ENCODE results near the gene FTO. TPM values are rescaled to one million over a fixed set of nuclear protein-coding genes. Genes with fewer than 3 reads are reported as not detected.

FTO gene
- total and polyA plus RNA-seq, 2 of the 13 experiments (the other 11 are each of a cell fraction or from before 2014, with no cell fraction given): 41.6 to 55.8 TPM

DNA sequence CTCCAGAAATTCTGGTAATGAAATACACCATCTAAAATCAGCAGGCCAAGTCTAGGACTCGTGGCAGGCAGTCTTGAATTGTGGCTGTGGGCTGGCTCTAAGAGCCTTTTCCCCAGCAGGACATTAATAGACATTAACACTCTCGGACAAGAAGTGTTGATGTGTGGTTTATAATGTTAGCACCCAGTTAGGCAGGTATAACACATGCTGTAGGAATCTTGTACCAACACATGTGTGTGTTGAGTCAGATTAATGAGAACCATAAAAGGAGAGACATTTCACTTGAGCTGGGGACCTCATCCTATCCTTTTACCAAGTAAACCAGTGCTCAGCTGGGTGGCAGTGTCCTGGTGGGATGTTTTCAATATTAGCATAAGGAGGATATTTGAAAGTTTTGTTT, 264.5 kb downstream of the FTO start:
- ChIA-PET POLR2A (no interaction called here), CTCF (ENCODE audit: low intra/inter-chr PET ratio, low total read pairs) (no interaction called here)
- Histone ChIP-seq H4K20me1 (ENCODE audit: insufficient read depth, low read length) (no peaks in the 10 kb centered on the region), H3K9me3 (ENCODE audit: low read length) (no peaks in the 10 kb centered on the region), H3K4me1 (ENCODE audit: insufficient read depth, low read length) (no peaks in the 10 kb centered on the region), H3K36me3 (replicated peaks in 1 of 2; ENCODE audit: control insufficient read depth in 1 of 2, insufficient read depth in 2 of 2, low read length in 2 of 2) (no peaks in the 10 kb centered on the region), H3K4me2 (ENCODE audit: low read depth, low read length) (no peak overlapping the region), H3K4me3 (replicated peaks in 1 of 3; ENCODE audit: insufficient read depth in 1 of 3, low read depth in 2 of 3, low read length in 3 of 3) (no peak overlapping the region), H3K27ac (ENCODE audit: extremely low read length, insufficient read depth, low read length) (no peak overlapping the region), H3K9ac (ENCODE audit: insufficient read depth, low read depth, low read length) (no peak overlapping the region), H3K79me2 (ENCODE audit: insufficient read depth, low read length) (no peaks in the 10 kb centered on the region), H2AFZ (ENCODE audit: low read length) (no peak overlapping the region), H3K27me3 (ENCODE audit: control insufficient read depth in 1 of 2, insufficient read depth in 2 of 2, low read length in 2 of 2) (no peaks in the 10 kb centered on the region)
- DNase-seq (ENCODE audit: low spot score) (no peak), ATAC-seq (no peak), FAIRE-seq (no peak)
- TF ChIP-seq, protein P1, sequence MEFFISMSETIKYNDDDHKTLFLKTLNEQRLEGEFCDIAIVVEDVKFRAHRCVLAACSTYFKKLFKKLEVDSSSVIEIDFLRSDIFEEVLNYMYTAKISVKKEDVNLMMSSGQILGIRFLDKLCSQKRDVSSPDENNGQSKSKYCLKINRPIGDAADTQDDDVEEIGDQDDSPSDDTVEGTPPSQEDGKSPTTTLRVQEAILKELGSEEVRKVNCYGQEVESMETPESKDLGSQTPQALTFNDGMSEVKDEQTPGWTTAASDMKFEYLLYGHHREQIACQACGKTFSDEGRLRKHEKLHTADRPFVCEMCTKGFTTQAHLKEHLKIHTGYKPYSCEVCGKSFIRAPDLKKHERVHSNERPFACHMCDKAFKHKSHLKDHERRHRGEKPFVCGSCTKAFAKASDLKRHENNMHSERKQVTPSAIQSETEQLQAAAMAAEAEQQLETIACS (CRISPR knock-in tag; IDR thresholded peaks at IDR 0.05): no peak
- TF ChIP-seq KLF16 (CRISPR knock-in tag; IDR thresholded peaks at IDR 0.05): no peak
- TF ChIP-seq ARNT2 (CRISPR knock-in tag; IDR thresholded peaks at IDR 0.05; ENCODE audit: low read depth): no peak
- no peak for TF ChIP-seq BRD4 (CRISPR knock-in tag; IDR thresholded peaks at IDR 0.05)
- no peak for TF ChIP-seq HNRNPH1 (optimal IDR thresholded peaks at IDR 0.05; ENCODE audit: low read depth, low read length)
- no peak for TF ChIP-seq XRCC5 (optimal IDR thresholded peaks at IDR 0.05; ENCODE audit: low read length)
- no peak for TF ChIP-seq PRMT3 (CRISPR knock-in tag; IDR thresholded peaks at IDR 0.05; ENCODE audit: borderline replicate concordance, low read depth)
- TF ChIP-seq ZNF264 (CRISPR knock-in tag; IDR thresholded peaks at IDR 0.05): no peak
- no peak for TF ChIP-seq ZNF207 (IDR thresholded peaks at IDR 0.05; ENCODE audit: borderline replicate concordance)
- TF ChIP-seq ZMYM2 (CRISPR knock-in tag; IDR thresholded peaks at IDR 0.05): no peak
- TF ChIP-seq CBFB (CRISPR knock-in tag; IDR thresholded peaks at IDR 0.05): no peak
- TF ChIP-seq, protein P2, sequence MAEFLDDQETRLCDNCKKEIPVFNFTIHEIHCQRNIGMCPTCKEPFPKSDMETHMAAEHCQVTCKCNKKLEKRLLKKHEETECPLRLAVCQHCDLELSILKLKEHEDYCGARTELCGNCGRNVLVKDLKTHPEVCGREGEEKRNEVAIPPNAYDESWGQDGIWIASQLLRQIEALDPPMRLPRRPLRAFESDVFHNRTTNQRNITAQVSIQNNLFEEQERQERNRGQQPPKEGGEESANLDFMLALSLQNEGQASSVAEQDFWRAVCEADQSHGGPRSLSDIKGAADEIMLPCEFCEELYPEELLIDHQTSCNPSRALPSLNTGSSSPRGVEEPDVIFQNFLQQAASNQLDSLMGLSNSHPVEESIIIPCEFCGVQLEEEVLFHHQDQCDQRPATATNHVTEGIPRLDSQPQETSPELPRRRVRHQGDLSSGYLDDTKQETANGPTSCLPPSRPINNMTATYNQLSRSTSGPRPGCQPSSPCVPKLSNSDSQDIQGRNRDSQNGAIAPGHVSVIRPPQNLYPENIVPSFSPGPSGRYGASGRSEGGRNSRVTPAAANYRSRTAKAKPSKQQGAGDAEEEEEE (CRISPR knock-in tag; IDR thresholded peaks at IDR 0.05; ENCODE audit: borderline replicate concordance): no peak
- no peak for TF ChIP-seq PLRG1 (conservative IDR thresholded peaks at IDR 0.05)
- TF ChIP-seq, protein P3, sequence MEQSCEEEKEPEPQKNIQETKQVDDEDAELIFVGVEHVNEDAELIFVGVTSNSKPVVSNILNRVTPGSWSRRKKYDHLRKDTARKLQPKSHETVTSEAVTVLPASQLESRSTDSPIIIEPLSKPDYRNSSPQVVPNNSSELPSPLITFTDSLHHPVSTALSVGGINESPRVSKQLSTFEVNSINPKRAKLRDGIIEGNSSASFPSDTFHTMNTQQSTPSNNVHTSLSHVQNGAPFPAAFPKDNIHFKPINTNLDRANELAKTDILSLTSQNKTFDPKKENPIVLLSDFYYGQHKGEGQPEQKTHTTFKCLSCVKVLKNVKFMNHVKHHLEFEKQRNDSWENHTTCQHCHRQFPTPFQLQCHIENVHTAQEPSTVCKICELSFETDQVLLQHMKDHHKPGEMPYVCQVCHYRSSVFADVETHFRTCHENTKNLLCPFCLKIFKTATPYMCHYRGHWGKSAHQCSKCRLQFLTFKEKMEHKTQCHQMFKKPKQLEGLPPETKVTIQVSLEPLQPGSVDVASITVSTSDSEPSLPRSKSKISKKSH (CRISPR knock-in tag; IDR thresholded peaks at IDR 0.05; ENCODE audit: borderline replicate concordance): no peak
- no peak for TF ChIP-seq PHF5A (CRISPR knock-in tag; IDR thresholded peaks at IDR 0.05; ENCODE audit: low read depth, unreplicated experiment)
- no peak for TF ChIP-seq HDAC1 (CRISPR knock-in tag; IDR thresholded peaks at IDR 0.05)
- TF ChIP-seq ARHGAP35 (CRISPR knock-in tag; IDR thresholded peaks at IDR 0.05; ENCODE audit: borderline replicate concordance): no peak
- TF ChIP-seq, protein P4, sequence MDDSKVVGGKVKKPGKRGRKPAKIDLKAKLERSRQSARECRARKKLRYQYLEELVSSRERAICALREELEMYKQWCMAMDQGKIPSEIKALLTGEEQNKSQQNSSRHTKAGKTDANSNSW (CRISPR knock-in tag; IDR thresholded peaks at IDR 0.05; ENCODE audit: borderline replicate concordance): no peak
- no peak for TF ChIP-seq KMT2A (CRISPR knock-in tag; IDR thresholded peaks at IDR 0.05)
- in situ Hi-C loops (cut with HindIII; ENCODE audit: extremely low pct_ligation_motif_present, low pct_unique_long_range_greater_than_20kb) (no loop called here), intact Hi-C loops (cut with micrococcal nuclease; ENCODE audit: unreplicated experiment) (no loop called here)
- no TSS peak for BruUV-seq (replicated peaks)
- 93% methylated on average over 2 of the region's 2 CpGs for WGBS (ENCODE audit: low lambda C conversion rate)
